Endothelial cell of umbilical vein (primary cell): ENCODE measurements around the gene LRP5. TPM values are rescaled to one million over a fixed set of nuclear protein-coding genes. Genes with fewer than 3 reads are reported as not detected.

Experiments
- BruUV-seq: library from RNA; stranded (reverse); fragments of 400-500 nt; replicated peaks from 2 replicates; lab custom pipeline; 2021; lab: Mats Ljungman, UMichigan
- CTCF ChIA-PET: fragments of 300-600, 350-600 bp; sonication (Branson Sonifier 250); formaldehyde crosslinking; loops from one replicate; lab custom pipeline; 2021; ENCODE audit warnings: antibody characterized with exemption, inconsistent platforms; lab: Charles Lee
- POLR2A ChIA-PET: fragments of 300-600, 350-600 bp; sonication (Branson Sonifier 250); formaldehyde crosslinking; loops from one replicate; lab custom pipeline; 2021; ENCODE audit warnings: antibody characterized with exemption, inconsistent platforms; lab: Charles Lee
- DNase-seq: peaks from one replicate; pipeline ENCODE4 v3.0.0-alpha.2; 2011; ENCODE audit warnings: low read depth, low spot score
- FAIRE-seq: peaks from 2 replicates; lab custom pipeline; 2011; peaks lifted over from hg19 to GRCh38; lab: Jason Lieb, UNC
- H2AFZ ChIP-seq: 2 replicates; pipeline ENCODE4 v1.6.0; 2012; ENCODE audit warnings: low read depth, low read length, control low read depth, inconsistent platforms
- H3K27ac ChIP-seq: 2 replicates; pipeline ENCODE4 v1.5.1; 2011; ENCODE audit warnings: low read depth, mild to moderate bottlenecking, control low read depth, low read length, moderate library complexity; ENCODE audit not compliant: insufficient read depth
- H3K27me3 ChIP-seq, 2 experiments: 2 replicates each; pipeline versions ENCODE4 v1.6.0 to v1.6.1; 2011; ENCODE audit warnings: low read length in 2 of 2, mixed read lengths in 1 of 2; ENCODE audit not compliant: control insufficient read depth in 2 of 2, insufficient read depth in 2 of 2
- H3K36me3 ChIP-seq, 2 experiments: 2 replicates in 1 of 2; 3 replicates in 1 of 2; pipeline ENCODE4 v1.5.1; 2011; ENCODE audit warnings: low read length in 2 of 2, mild to moderate bottlenecking in 1 of 2, moderate library complexity in 1 of 2; ENCODE audit not compliant: control insufficient read depth in 2 of 2, insufficient read depth in 2 of 2; ENCODE audit errors: extremely low read depth in 1 of 2
- H3K4me1 ChIP-seq: 3 replicates; pipeline ENCODE4 v1.5.1; 2011; ENCODE audit warnings: mild to moderate bottlenecking, low read length; ENCODE audit not compliant: control insufficient read depth, insufficient read depth; ENCODE audit errors: extremely low read depth
- H3K4me2 ChIP-seq: 2 replicates; pipeline ENCODE4 v1.6.1; 2011; ENCODE audit warnings: low read length, control low read depth, mixed read lengths; ENCODE audit not compliant: insufficient read depth
- H3K4me3 ChIP-seq, 3 experiments: fragments of 200-600 bp in 1 of 3; sonication (generic), shearing (Covaris generic) in 1 of 3; replicated peaks in 1 of 3; 2 replicates each; pipeline ENCODE4 v1.5.1; 2011 to 2016; ENCODE audit warnings: control low read depth in 3 of 3, low read length in 3 of 3, mild to moderate bottlenecking in 2 of 3, inconsistent platforms in 1 of 3, low read depth in 1 of 3, moderate library complexity in 1 of 3; ENCODE audit not compliant: insufficient read depth in 1 of 3
- H3K79me2 ChIP-seq: 2 replicates; pipeline ENCODE4 v1.6.0; 2012; ENCODE audit warnings: low read length, inconsistent platforms; ENCODE audit not compliant: control insufficient read depth, insufficient read depth
- H3K9ac ChIP-seq: replicated peaks from 2 replicates; pipeline ENCODE3; 2011; ENCODE audit warnings: low read length, control low read depth; ENCODE audit not compliant: insufficient read depth; ENCODE audit errors: extremely low read depth
- H3K9me1 ChIP-seq: replicated peaks from 3 replicates; pipeline ENCODE4 v1.6.0; 2011; ENCODE audit warnings: mild to moderate bottlenecking, low read length; ENCODE audit not compliant: control insufficient read depth, insufficient read depth; ENCODE audit errors: extremely low read depth
- H3K9me3 ChIP-seq: replicated peaks from 2 replicates; pipeline ENCODE4 v1.5.1; 2012; ENCODE audit warnings: low read length, inconsistent platforms; ENCODE audit not compliant: control insufficient read depth, insufficient read depth
- H4K20me1 ChIP-seq: replicated peaks from 2 replicates; pipeline ENCODE3; 2011; ENCODE audit warnings: mild to moderate bottlenecking, low read length; ENCODE audit not compliant: control insufficient read depth, insufficient read depth; ENCODE audit errors: extremely low read depth
- EZH2 ChIP-seq: IDR thresholded peaks from 2 replicates; pipeline ENCODE4 v1.6.1; 2012; ENCODE audit warnings: borderline replicate concordance, low read depth, mild to moderate bottlenecking, moderate library complexity, low read length, inconsistent platforms; ENCODE audit not compliant: severe bottlenecking
- FOS ChIP-seq: IDR thresholded peaks from 2 replicates; pipeline ENCODE4 v1.6.1; 2011; ENCODE audit warnings: mild to moderate bottlenecking, low read length, moderate library complexity, borderline replicate concordance; ENCODE audit not compliant: insufficient read depth
- GATA2 ChIP-seq: IDR thresholded peaks from 2 replicates; pipeline ENCODE4 v1.7.0; 2011; ENCODE audit warnings: low read depth, mild to moderate bottlenecking, moderate library complexity, mixed read lengths, low read length; ENCODE audit not compliant: insufficient read length, insufficient read depth
- JUN ChIP-seq: IDR thresholded peaks from 2 replicates; pipeline ENCODE4 v1.6.1; 2011; ENCODE audit warnings: borderline replicate concordance, low read depth; ENCODE audit not compliant: insufficient read length, insufficient read depth
- MYC ChIP-seq: IDR thresholded peaks from one replicate; pipeline ENCODE4 v1.6.1; 2011; ENCODE audit warnings: mild to moderate bottlenecking, low read depth, low read length
- POLR2A ChIP-seq: IDR thresholded peaks from 2 replicates; pipeline ENCODE4 v1.6.1; 2012; ENCODE audit warnings: low read depth, mild to moderate bottlenecking, control low read depth, low read length
- POLR2AphosphoS5 ChIP-seq: IDR thresholded peaks from 2 replicates; pipeline ENCODE4 v1.6.1; 2012; ENCODE audit warnings: low read depth, mild to moderate bottlenecking, control low read depth, low read length, moderate library complexity; ENCODE audit not compliant: insufficient read depth
- dilution Hi-C: fragments of 300-500 bp; cut with MboI; formaldehyde crosslinking; loops from one replicate; pipeline ENCODE4 v1.15.0; 2019; ENCODE audit warnings: low sequenced_read_pairs; ENCODE audit not compliant: extremely low pct_ligation_motif_present
- intact Hi-C: fragments of 100-400 bp; cut with micrococcal nuclease; formaldehyde crosslinking; loops from one replicate; pipeline ENCODE4 v1.10.0; 2022
- polyA plus RNA-seq, 4 experiments: library from polyadenylated mRNA; depleted of rRNA in 3 of 4; stranded (reverse) in 3 of 4; unstranded in 1 of 4; fragments of >200 nt; gene quantifications; 2 replicates each; pipeline versions ENCODE4 v1.2.1 to v1.2.3, GENCODE V29; 2011 to 2012; ENCODE audit warnings: missing spikeins in 1 of 4
- total RNA-seq: library from RNA; stranded (reverse); gene quantifications from 2 replicates; pipeline ENCODE4 v1.2.3, GENCODE V29; 2021
- TF ChIP-seq, protein P1 (sequence below): IDR thresholded peaks from 2 replicates; pipeline ENCODE4 v1.6.1; 2011; ENCODE audit not compliant: insufficient read depth, insufficient read length
- TF ChIP-seq, protein P2 (sequence below), 2 donors: IDR thresholded peaks; 1 replicate in 1 of 2; 2 replicates in 1 of 2; pipeline ENCODE4 v1.5.1; 2011; ENCODE audit warnings: low read length in 2 of 2, mild to moderate bottlenecking in 2 of 2, moderate library complexity in 2 of 2, control low read depth in 1 of 2, inconsistent platforms in 1 of 2, low read depth in 1 of 2; ENCODE audit not compliant: insufficient read depth in 1 of 2; ENCODE audit errors: extremely low read depth in 1 of 2

LRP5 gene
- total and polyA plus RNA-seq, 2 donors (not counting 3 experiments of a cell fraction or from before 2014, with no cell fraction given), result 35.1 to 51.8 TPM

DNA sequence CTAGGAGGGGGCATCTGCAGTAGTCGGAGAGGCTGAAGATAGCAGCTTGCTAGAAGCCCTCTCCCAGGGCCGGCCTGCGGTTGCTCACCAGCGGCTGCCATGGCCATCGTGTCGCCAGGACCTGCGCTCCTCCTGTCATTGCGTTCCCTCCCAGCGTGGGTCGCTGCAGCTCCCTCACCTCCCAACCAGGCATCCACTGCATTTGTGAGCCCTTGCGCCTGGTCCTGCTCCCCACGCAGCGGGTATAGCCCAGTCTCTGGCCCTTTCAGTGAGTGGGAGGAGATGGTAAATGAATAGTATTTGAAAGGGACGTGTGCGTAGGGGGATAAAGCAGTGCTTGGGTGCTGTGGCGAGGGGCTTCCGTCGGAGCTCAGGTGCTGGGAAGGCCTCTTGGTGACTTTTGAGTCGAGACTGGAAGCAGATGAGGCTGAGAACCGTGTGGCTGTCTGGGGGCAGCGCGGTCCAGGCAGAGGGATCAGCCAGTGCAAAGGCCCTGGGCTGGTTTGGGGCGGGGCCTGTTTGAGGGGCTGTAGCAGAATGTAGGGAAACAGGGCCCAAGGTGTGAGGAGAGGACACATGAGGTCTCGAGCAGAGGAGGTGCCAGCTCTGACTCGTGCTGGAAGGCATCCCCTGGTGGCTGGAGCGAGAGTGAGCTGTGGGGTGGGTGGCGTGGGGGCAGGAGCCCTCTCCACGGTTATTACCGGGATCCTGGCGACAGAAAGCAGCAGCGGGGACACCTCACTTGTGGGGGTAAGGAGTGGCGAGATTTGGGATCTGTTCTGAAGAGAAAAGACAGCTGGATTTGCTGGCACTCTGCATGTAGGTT is 39.3 kb downstream of the LRP5 start:
- Histone ChIP-seq H2AFZ (no peak overlapping the region), H3K9me3 (no peaks in the 10 kb centered on the region), H4K20me1 (no peaks in the 10 kb centered on the region), H3K36me3 (peaks cover 0 to 12% of the 10 kb centered on the region in 2 experiments), H3K4me2 (no peak overlapping the region), H3K27me3 (no peaks in the 10 kb centered on the region), H3K9me1 (no peaks in the 10 kb centered on the region), H3K4me3 (no peak overlapping the region), H3K9ac (no peak overlapping the region), H3K27ac (no peak overlapping the region), H3K4me1 (peaks cover 2% of the 10 kb centered on the region), H3K79me2 (no peaks in the 10 kb centered on the region)
- ChIA-PET CTCF (interaction anchor here (1.2 kb wide), 2 partner anchors 23 to 41 kb away, joined by 3 read pairs; no protein-coding TSS in a partner anchor), POLR2A (no interaction called here)
- no peak for TF ChIP-seq EZH2
- TF ChIP-seq MYC, result no peak
- no peak for TF ChIP-seq FOS
- TF ChIP-seq, protein P1, sequence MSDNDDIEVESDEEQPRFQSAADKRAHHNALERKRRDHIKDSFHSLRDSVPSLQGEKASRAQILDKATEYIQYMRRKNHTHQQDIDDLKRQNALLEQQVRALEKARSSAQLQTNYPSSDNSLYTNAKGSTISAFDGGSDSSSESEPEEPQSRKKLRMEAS, result no peak
- no peak for TF ChIP-seq POLR2A
- no peak for TF ChIP-seq JUN
- FAIRE-seq, result no peak
- DNase-seq, result no peak
- dilution Hi-C loops, result no loop called here
- intact Hi-C loops, result no loop called here
- no TSS peak for BruUV-seq

DNA sequence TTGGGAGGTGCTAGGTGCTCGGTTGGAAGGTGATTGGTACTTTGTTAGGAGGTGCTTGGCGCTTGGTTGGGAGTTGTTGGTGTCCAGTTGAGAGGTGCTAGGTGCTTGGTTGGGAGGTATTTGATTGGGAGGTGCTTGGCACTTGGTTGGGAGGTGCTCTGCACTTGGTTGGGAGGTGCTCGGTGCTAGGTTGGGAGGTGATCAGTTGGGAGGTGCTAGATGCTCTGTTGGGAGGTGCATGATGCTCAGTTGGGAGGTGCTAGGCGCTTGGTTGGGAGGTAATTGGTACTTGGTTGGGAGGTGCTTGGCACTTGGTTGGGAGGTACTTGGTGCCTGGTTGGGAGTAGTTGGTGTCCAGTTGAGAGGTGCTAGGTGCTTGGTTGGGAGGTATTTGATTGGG is 40.2 kb downstream of the LRP5 start:
- no peak for DNase-seq
- ChIA-PET POLR2A (no interaction called here), CTCF (interaction anchor here (1.2 kb wide), 1 partner anchor 42 kb away, joined by 3 read pairs; no protein-coding TSS in a partner anchor)
- BruUV-seq, result no TSS peak
- Histone ChIP-seq H2AFZ (no peak overlapping the region), H3K36me3 (peaks cover 0 to 14% of the 10 kb centered on the region in 2 experiments), H3K27ac (no peak overlapping the region), H3K9ac (no peak overlapping the region), H3K9me3 (no peaks in the 10 kb centered on the region), H3K4me1 (peaks cover 2% of the 10 kb centered on the region), H3K4me2 (no peak overlapping the region), H3K9me1 (no peaks in the 10 kb centered on the region), H3K4me3 (no peak overlapping the region), H3K27me3 (no peaks in the 10 kb centered on the region), H3K79me2 (no peaks in the 10 kb centered on the region), H4K20me1 (no peaks in the 10 kb centered on the region)
- dilution Hi-C loops, result no loop called here
- TF ChIP-seq POLR2A, result no peak
- TF ChIP-seq, protein P2, sequence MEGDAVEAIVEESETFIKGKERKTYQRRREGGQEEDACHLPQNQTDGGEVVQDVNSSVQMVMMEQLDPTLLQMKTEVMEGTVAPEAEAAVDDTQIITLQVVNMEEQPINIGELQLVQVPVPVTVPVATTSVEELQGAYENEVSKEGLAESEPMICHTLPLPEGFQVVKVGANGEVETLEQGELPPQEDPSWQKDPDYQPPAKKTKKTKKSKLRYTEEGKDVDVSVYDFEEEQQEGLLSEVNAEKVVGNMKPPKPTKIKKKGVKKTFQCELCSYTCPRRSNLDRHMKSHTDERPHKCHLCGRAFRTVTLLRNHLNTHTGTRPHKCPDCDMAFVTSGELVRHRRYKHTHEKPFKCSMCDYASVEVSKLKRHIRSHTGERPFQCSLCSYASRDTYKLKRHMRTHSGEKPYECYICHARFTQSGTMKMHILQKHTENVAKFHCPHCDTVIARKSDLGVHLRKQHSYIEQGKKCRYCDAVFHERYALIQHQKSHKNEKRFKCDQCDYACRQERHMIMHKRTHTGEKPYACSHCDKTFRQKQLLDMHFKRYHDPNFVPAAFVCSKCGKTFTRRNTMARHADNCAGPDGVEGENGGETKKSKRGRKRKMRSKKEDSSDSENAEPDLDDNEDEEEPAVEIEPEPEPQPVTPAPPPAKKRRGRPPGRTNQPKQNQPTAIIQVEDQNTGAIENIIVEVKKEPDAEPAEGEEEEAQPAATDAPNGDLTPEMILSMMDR (IDR thresholded peaks at IDR 0.05; ENCODE audit: extremely low read depth in 1 of 2, insufficient read depth in 1 of 2, low read depth in 1 of 2, low read length in 2 of 2), result no peak
- no peak for TF ChIP-seq POLR2AphosphoS5
- TF ChIP-seq GATA2, result no peak
- TF ChIP-seq, protein P1, result no peak
- TF ChIP-seq EZH2, result no peak
- no peak for TF ChIP-seq MYC
- TF ChIP-seq FOS, result no peak
- no peak for FAIRE-seq
- intact Hi-C loops, result no loop called here
